Measurements from ENCODE around the gene SASH1.

The SASH1 gene

GRCh38 chr6:148416330-148416965, 73.8 kb downstream of the SASH1 start:
- H3K9me3 ChIP-seq = no peaks in the 10 kb centered on the region
- no peak for DNase-seq
- peaks cover 0 to 34% (median 22%) of the 10 kb centered on the region in 4 donors for H3K4me1 ChIP-seq
- no peaks in the 10 kb centered on the region for H3K36me3 ChIP-seq
- H3K4me3 ChIP-seq = no peak overlapping the region
- intact Hi-C loops (cut with DNase I; ENCODE audit: low total_unique reads) = no loop called here
- H3K27ac ChIP-seq = peak overlapping the region in 1 of 2 donors; percentile 19
- no peak for TF ChIP-seq CTCF (IDR thresholded peaks at IDR 0.05)
- H3K27me3 ChIP-seq = no peaks in the 10 kb centered on the region

- Histone ChIP-seq H3K27ac (no peak overlapping the region), H3K27me3 (no peaks in the 10 kb centered on the region), H3K4me3 (no peak overlapping the region), H3K36me3 (no peaks in the 10 kb centered on the region), H3K9me3 (no peaks in the 10 kb centered on the region), H3K4me1 (peaks cover 0 to 34% (median 22%) of the 10 kb centered on the region in 4 donors)
- intact Hi-C loops (cut with DNase I; ENCODE audit: low total_unique reads) = no loop called here
- no peak for TF ChIP-seq CTCF (IDR thresholded peaks at IDR 0.05)
- no peak for DNase-seq
Measured at GRCh38 chr6:148417045-148417444, 74.4 kb downstream of the SASH1 start.

GRCh38 chr6:148419430-148419829, 76.8 kb downstream of the SASH1 start:
- Histone ChIP-seq H3K27me3 (no peaks in the 10 kb centered on the region), H3K4me1 (peaks cover 0 to 30% (median 21%) of the 10 kb centered on the region in 4 donors), H3K36me3 (no peaks in the 10 kb centered on the region), H3K9me3 (no peaks in the 10 kb centered on the region), H3K27ac (no peak overlapping the region), H3K4me3 (no peak overlapping the region)
- intact Hi-C loops (cut with DNase I; ENCODE audit: low total_unique reads) = no loop called here
- no peak for TF ChIP-seq CTCF (IDR thresholded peaks at IDR 0.05)
- DNase-seq = no peak

- Histone ChIP-seq H3K4me1 (peaks cover 0 to 4% (median 2%) of the 10 kb centered on the region in 4 donors), H3K4me3 (no peak overlapping the region), H3K27ac (no peak overlapping the region), H3K9me3 (no peaks in the 10 kb centered on the region), H3K27me3 (no peaks in the 10 kb centered on the region), H3K36me3 (no peaks in the 10 kb centered on the region)
- DNase-seq = no peak
- intact Hi-C loops (cut with DNase I; ENCODE audit: low total_unique reads) = no loop called here
- TF ChIP-seq CTCF (IDR thresholded peaks at IDR 0.05) = no peak
Measured at GRCh38 chr6:148422085-148422484, 79.4 kb downstream of the SASH1 start.

- intact Hi-C loops (cut with DNase I; ENCODE audit: low total_unique reads) = no loop called here
Measured at GRCh38 chr6:148423133-148423532, 80.5 kb downstream of the SASH1 start.

More at GRCh38 chr6:148423133-148423532, 80.5 kb downstream of the SASH1 start:
- Histone ChIP-seq H3K4me3 (no peak overlapping the region), H3K4me1 (peaks cover 0 to 4% (median 0%) of the 10 kb centered on the region in 4 donors), H3K27ac (no peak overlapping the region), H3K36me3 (no peaks in the 10 kb centered on the region), H3K9me3 (no peaks in the 10 kb centered on the region), H3K27me3 (no peaks in the 10 kb centered on the region)
- no peak for TF ChIP-seq CTCF (IDR thresholded peaks at IDR 0.05)
- DNase-seq = no peak

All from tibial artery (tissue), 4 donors.